ENCODE measurements around the gene STXBP6.
A peak's percentile ranks its signal among the peaks of the same experiment; 100 is the strongest.

Gene STXBP6

GRCh38 chr14:24915958-24916595 lies 133.9 kb downstream of the STXBP6 start:
- DNase-seq (ENCODE audit: low read depth, low spot score), result no peak

GRCh38 chr14:24915403-24915921 lies 134.5 kb downstream of the STXBP6 start:
- no peak for DNase-seq (ENCODE audit: low read depth, low spot score)

GRCh38 chr14:24913746-24914145 lies 136.2 kb downstream of the STXBP6 start:
- DNase-seq (ENCODE audit: low read depth, low spot score), result no peak

- no peak for DNase-seq (ENCODE audit: low read depth, low spot score)
Observed at GRCh38 chr14:24913021-24913420, 136.9 kb downstream of the STXBP6 start.

GRCh38 chr14:24911324-24912109 lies 138.4 kb downstream of the STXBP6 start:
- DNase-seq (ENCODE audit: low read depth, low spot score), result peak; percentile 26

- no peak for DNase-seq (ENCODE audit: low read depth, low spot score)
Observed at GRCh38 chr14:24910408-24910986, 139.4 kb downstream of the STXBP6 start.

GRCh38 chr14:24909523-24910302 lies 140.2 kb downstream of the STXBP6 start:
- DNase-seq (ENCODE audit: low read depth, low spot score), result no peak

- no peak for DNase-seq (ENCODE audit: low read depth, low spot score)
Observed at GRCh38 chr14:24908592-24909236, 141.2 kb downstream of the STXBP6 start.

GRCh38 chr14:24904533-24904932 lies 145.4 kb downstream of the STXBP6 start:
- DNase-seq (ENCODE audit: low read depth, low spot score), result no peak

- no peak for DNase-seq (ENCODE audit: low read depth, low spot score)
Observed at GRCh38 chr14:24903337-24903736, 146.6 kb downstream of the STXBP6 start.

- peak; percentile 31 for DNase-seq (ENCODE audit: low read depth, low spot score)
Observed at GRCh38 chr14:24900269-24901100, 149.5 kb downstream of the STXBP6 start.

- no peak for DNase-seq (ENCODE audit: low read depth, low spot score)
Observed at GRCh38 chr14:24897793-24898192, 152.2 kb downstream of the STXBP6 start.

- DNase-seq (ENCODE audit: low read depth, low spot score), result no peak
Observed at GRCh38 chr14:24895622-24896021, 154.3 kb downstream of the STXBP6 start.

GRCh38 chr14:24895243-24895583 lies 154.7 kb downstream of the STXBP6 start:
- DNase-seq (ENCODE audit: low read depth, low spot score), result no peak

GRCh38 chr14:24894583-24895242 lies 155.2 kb downstream of the STXBP6 start:
- DNase-seq (ENCODE audit: low read depth, low spot score), result no peak

GRCh38 chr14:24892497-24893051 lies 157.4 kb downstream of the STXBP6 start:
- no peak for DNase-seq (ENCODE audit: low read depth, low spot score)

GRCh38 chr14:24891987-24892496 lies 157.9 kb downstream of the STXBP6 start:
- no peak for DNase-seq (ENCODE audit: low read depth, low spot score)

- DNase-seq (ENCODE audit: low read depth, low spot score), result no peak
Observed at GRCh38 chr14:24890716-24891115, 159.2 kb downstream of the STXBP6 start.

- no peak for DNase-seq (ENCODE audit: low read depth, low spot score)
Observed at GRCh38 chr14:24889843-24890242, 160.1 kb downstream of the STXBP6 start.

All from smooth muscle cell of the brain vasculature (primary cell).